Activated CD8-positive, alpha-beta memory T cell treated with anti-CD3 and anti-CD28 coated beads, Interleukin-2, amount 50 U/mL, for 1 hour (primary cell): ENCODE measurements around the gene SDK2.

Source experiments
- DNase-seq: peaks from one replicate; pipeline ENCODE4 v3.0.0-alpha.2; 2020; ENCODE audit errors: extremely low read depth

SDK2 gene

DNA sequence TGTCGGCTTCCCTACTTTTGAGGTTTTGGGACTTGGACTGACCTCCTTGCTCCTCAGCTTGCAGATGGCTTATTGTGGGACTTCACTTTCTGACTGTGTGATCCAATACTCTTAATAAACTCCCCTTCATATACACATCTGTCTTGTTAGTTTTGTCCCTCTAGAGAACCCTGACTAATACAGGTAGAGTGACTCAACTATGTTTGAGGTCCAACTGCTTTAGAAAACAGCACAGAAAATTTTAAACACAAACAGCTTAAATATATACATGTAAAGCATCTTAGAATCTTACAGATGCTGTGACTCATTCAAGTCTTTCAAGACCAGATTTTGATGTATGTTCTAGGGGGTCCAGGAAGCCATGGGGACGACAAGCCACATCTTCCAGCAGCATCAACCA lies 11.7 kb downstream of the SDK2 start:
- no peak for DNase-seq

DNA sequence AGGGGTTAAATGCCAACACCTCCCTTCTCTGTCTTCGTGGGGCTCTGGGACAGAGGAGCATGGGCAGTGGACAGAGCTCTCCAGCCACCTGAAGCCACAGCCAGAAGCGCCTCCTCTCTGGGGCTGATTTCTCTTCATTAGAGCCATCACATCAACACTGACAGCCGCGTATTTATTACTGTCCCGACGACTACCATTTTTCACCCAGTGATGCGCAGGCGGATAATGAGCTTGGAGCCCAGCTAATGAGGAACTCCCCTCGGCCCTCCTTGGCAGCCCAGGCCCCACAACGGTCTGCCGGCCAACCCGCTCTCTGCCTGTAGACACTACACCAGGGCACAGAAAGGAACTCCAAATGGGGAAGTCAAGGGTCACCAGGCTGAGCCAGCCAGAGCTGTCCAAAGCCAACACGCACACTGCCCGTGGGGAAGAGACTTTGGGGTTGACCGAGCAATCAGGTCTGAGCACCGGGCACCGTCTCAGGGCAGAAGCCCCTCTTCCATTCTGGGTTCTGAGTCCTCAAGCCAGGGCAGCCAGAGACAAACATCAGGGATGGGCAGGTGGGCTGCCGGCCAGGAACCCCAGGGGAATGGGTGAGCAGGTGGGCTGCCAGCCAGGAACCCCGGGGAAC lies 13.2 kb downstream of the SDK2 start:
- no peak for DNase-seq

GRCh38 chr17:73630531-73630930 lies 13.7 kb downstream of the SDK2 start:
- DNase-seq: no peak

DNA sequence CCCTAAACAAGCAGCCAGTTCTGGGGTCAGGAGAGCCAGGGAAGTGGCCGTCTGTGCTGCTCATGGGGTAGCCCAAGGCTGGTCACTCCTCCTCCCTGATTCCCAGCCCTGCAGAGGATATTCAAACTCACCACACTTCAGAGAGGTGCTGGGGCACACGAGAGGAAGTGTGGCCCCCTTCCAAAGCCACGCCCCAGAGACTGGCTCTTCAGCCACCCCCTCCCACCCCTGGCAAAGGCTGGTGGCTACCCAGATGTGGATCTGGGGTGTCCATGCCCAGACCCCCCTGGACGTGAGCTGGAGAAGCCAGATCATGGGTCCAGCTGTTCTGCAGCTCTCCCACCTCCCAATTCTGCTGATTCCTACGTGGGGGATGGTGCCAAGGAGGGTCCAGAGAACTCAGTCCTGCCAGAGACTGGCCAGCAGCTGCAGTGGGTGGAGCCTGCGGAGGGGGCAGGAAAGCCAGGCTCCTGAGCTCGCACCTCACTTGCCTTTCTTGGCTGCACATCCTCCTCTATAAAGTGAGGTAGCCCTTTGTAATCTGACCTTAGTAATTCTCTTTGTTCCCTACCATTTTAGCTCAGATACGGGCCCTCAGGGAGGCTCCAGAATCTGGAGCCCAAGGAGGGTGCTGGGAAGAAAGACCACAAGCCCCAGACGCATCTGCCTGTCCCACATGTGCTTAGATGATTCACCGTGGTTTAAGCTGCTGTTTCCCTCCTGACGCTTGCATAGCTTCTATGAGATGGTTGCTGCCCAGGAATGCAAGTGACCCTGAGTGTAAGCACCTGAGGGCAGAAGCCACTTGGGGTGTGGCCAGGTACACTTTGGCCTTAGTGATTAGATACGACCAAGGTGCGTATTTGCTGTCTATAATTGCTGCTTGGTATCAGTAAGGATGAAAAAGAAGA lies 15.3 kb downstream of the SDK2 start:
- no peak for DNase-seq

- no peak for DNase-seq
Observed at GRCh38 chr17:73625991-73626673, 18.1 kb downstream of the SDK2 start.

- DNase-seq: no peak
Observed at GRCh38 chr17:73625006-73625405, 19.2 kb downstream of the SDK2 start.

- DNase-seq: no peak
Observed at GRCh38 chr17:73624496-73624988, 19.7 kb downstream of the SDK2 start.

DNA sequence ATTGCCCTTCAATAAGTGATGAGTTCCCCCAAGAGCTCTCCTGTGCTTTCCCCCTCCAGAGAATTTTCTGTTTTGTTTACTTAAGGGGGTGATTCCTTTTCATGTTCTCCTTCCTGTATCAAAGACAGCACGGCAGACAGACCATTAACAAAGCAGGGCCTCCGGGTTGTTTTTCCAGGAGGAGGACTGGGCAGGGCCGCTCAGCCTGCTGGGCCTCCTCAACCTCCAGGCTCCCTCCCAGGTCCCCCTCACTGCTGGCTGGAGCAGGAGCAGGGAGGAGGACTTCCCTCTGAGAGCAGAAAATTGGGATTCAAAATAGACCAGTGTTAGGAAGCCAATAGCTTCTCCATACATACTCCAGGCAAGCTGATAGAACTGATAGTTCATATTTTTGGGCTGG lies 20.4 kb downstream of the SDK2 start:
- no peak for DNase-seq

GRCh38 chr17:73623247-73623646 lies 21.0 kb downstream of the SDK2 start:
- no peak for DNase-seq

DNA sequence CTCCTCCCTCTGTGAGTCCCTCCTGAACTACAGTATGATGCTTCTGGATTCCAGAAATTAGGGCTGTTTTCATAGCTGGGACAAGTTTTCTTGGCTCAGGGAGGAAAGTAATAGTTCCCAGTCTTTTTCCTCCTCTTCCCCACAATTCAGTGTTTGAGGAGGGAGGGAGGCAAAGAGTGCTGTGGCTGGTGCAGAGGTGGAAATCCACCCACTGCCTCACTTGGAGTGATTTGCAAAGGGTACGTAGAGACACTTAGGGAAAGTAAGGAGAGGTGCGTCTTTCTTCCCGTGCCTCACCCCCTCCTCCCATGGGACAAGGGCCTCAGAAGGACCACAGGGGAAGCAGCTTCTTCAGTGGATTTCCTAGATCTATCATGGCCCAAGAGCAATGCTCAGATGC lies 21.9 kb downstream of the SDK2 start:
- DNase-seq: no peak

- no peak for DNase-seq
Observed at GRCh38 chr17:73621685-73622084, 22.6 kb downstream of the SDK2 start.

DNA sequence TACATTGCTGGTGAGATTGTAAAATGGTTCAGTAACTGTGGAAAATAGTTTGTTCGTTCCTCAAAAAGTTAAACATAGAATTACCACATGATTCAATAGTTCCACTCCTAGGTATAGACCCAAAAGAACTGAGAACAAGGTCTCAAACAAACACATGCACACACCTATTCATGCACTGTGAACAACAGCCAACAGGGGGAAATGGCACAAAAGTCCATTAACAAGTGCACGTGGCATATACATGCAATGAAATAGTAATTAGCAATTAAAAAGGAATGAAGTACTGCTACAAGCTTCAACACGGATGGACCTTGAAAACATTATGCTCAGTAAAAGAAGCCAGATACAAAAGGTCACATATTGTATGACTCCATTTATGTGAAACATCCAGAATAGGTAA lies 23.8 kb downstream of the SDK2 start:
- no peak for DNase-seq

GRCh38 chr17:73617501-73617900 lies 26.7 kb downstream of the SDK2 start:
- no peak for DNase-seq

- DNase-seq: no peak
Observed at GRCh38 chr17:73616873-73617404, 27.3 kb downstream of the SDK2 start.

- DNase-seq: no peak
Observed at GRCh38 chr17:73616120-73616872, 27.9 kb downstream of the SDK2 start.

- no peak for DNase-seq
Observed at GRCh38 chr17:73614256-73614655, 30.0 kb downstream of the SDK2 start.

- no peak for DNase-seq
Observed at GRCh38 chr17:73613271-73614233, 30.7 kb downstream of the SDK2 start.

DNA sequence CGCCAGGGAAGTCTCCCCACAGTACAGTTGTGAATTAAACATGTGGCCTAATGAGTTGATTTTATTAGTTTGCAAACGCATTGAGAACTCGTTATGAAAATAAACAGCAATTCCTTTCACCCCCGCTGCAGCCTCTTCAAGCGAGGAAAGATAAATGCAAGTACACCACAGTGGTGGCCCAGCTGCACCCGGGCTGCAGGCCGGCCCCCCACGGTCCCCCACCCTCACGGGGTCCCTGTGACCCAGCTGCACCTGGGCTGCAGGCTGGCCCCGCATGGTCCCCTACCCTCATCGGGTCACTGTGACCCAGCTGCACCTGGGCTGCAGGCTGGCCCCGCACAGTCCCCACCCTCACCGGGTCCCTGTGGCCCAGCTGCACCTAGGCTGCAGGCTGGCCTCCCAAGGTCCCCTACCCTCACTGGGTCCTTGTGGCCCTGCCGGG lies 32.2 kb downstream of the SDK2 start:
- no peak for DNase-seq

- DNase-seq: no peak
Observed at GRCh38 chr17:73611630-73612029, 32.6 kb downstream of the SDK2 start.

- no peak for DNase-seq
Observed at GRCh38 chr17:73610331-73610911, 33.8 kb downstream of the SDK2 start.
